Transverse colon (tissue), 4 donors: ENCODE results near the gene FANCI. TPM values are rescaled to one million over a fixed set of nuclear protein-coding genes. Genes with fewer than 3 reads are reported as not detected.

Source experiments
- DNase-seq: peaks from one replicate; pipeline ENCODE4 v3.0.0-alpha.2; 2019
- H3K27ac ChIP-seq, 4 donors: fragments of 200-600 bp; sonication (generic); 2 replicates each; pipeline ENCODE4 v1.5.1; 2016 to 2018; ENCODE audit warnings: inconsistent platforms in 4 of 4
- H3K27me3 ChIP-seq: fragments of 200-600 bp; sonication (generic); 2 replicates; pipeline ENCODE4 v1.5.1; 2017; ENCODE audit warnings: inconsistent platforms
- H3K36me3 ChIP-seq, 4 donors: fragments of 200-600 bp; sonication (generic); 2 replicates each; pipeline ENCODE4 v1.5.1; 2017 to 2019; ENCODE audit warnings: inconsistent platforms in 4 of 4
- H3K4me1 ChIP-seq, 4 donors: fragments of 200-600 bp; sonication (generic); 2 replicates each; pipeline ENCODE4 v1.5.1; 2017 to 2020; ENCODE audit warnings: inconsistent platforms in 4 of 4
- H3K4me3 ChIP-seq, 4 donors: fragments of 200-600 bp; sonication (generic); 1 replicate in 1 of 4; 2 replicates in 3 of 4; pipeline versions ENCODE4 v1.5.1 to v1.6.1; 2017 to 2019; ENCODE audit warnings: inconsistent platforms in 4 of 4
- H3K9me3 ChIP-seq, 2 donors: fragments of 200-600 bp; sonication (generic); 2 replicates each; pipeline ENCODE4 v1.5.1; 2017 to 2019; ENCODE audit warnings: inconsistent platforms in 2 of 2
- EP300 ChIP-seq: sonication (generic); formaldehyde crosslinking; IDR thresholded peaks from one replicate; pipeline ENCODE4 v1.6.1; 2017; ENCODE audit warnings: antibody characterized with exemption, low read depth
- POLR2A ChIP-seq: fragments of 450-650 bp; IDR thresholded peaks from one replicate; pipeline ENCODE4 v1.6.1; 2016; ENCODE audit warnings: antibody characterized with exemption, mild to moderate bottlenecking, moderate library complexity
- POLR2AphosphoS5 ChIP-seq, 3 donors: sonication (generic); formaldehyde crosslinking; IDR thresholded peaks; one replicate each; pipeline ENCODE4 v1.6.1; 2016; ENCODE audit warnings: antibody characterized with exemption in 3 of 3
- WGBS, 2 donors: methylation state at CpG; one replicate each; pipeline ENCODE4 v1.1.5; 2018; ENCODE audit warnings: low coverage in 1 of 2; 5-methylcytosine and 5-hydroxymethylcytosine counted together
- in situ Hi-C, 4 donors: fragments of 200-750 bp; cut with MboI; loops; one replicate each; pipeline versions ENCODE4 v1.15.0 to v1.15.1; 2017; ENCODE audit warnings: low sequenced_read_pairs in 3 of 4, low pct_ligation_motif_present in 1 of 4, low pct_unique_long_range_greater_than_20kb in 1 of 4
- intact Hi-C: fragments of 100-400 bp; cut with DNase I; formaldehyde crosslinking; loops from one replicate; pipeline ENCODE4 v1.15.1; 2023; ENCODE audit warnings: low total_unique reads
- total RNA-seq, 4 donors: library from RNA; depleted of rRNA; stranded (reverse); fragments of >200 nt; gene quantifications; one replicate each; pipeline ENCODE4 v1.1.0, GENCODE V29; 2016
- TF ChIP-seq, protein P1 (sequence below), 5 experiments: fragments of 200-600 bp in 3 of 5; fragments of 450-650 bp in 2 of 5; sonication (generic) in 3 of 5; IDR thresholded peaks; 1 replicate in 2 of 5; 2 replicates in 3 of 5; pipeline ENCODE4 v1.5.1; 2016 to 2017; ENCODE audit warnings: antibody characterized with exemption in 5 of 5, inconsistent platforms in 3 of 5, mild to moderate bottlenecking in 2 of 5, moderate library complexity in 1 of 5

The FANCI gene
- total RNA-seq, 4 donors from 2014 or later, result 3.7 to 10.3 (median 4.5) TPM

DNA sequence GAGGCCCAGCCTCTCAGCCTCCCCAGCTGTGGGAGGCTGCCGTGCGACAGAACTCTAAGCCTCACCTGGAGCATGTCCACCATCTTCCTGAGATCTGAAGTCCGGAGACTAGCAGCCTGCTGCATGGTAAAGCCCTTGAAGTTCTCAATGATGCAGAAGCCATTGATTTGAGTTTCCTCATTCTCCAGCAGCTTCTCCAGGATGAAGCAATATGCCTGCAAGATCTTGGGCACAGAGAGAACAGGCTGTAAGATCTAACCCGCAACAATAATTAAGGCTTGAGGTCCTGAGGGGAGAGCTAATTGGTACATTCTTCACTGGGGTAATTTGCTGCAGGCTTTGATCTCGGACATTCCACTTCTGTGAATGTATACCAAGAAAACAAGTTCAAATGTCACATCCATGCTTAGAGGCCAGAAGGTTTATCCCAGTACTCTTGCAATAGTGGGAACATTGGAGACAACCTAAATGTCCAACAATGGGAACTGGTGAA, 32.1 kb upstream of the FANCI start:
- H3K27me3 ChIP-seq, result no peaks in the 10 kb centered on the region
- intact Hi-C loops, result no loop called here
- no peak overlapping the region for H3K27ac ChIP-seq
- H3K9me3 ChIP-seq, result no peaks in the 10 kb centered on the region
- H3K36me3 ChIP-seq, result no peaks in the 10 kb centered on the region
- WGBS, 2 donors, result 80% methylated on average over 5 of the region's 5 CpGs; no CpG with 5 or more reads in 1 of the 2 donors
- no peak overlapping the region for H3K4me3 ChIP-seq
- TF ChIP-seq POLR2AphosphoS5 (IDR thresholded peaks at IDR 0.05) (no peak), EP300 (no peak)
- peaks cover 0 to 20% (median 6%) of the 10 kb centered on the region in 4 donors for H3K4me1 ChIP-seq
- in situ Hi-C loops, result loop anchor here in 1 of 4 donors (25.0 kb wide), 1 partner anchor 226 kb away; no protein-coding TSS in a partner anchor
- no peak for DNase-seq

DNA sequence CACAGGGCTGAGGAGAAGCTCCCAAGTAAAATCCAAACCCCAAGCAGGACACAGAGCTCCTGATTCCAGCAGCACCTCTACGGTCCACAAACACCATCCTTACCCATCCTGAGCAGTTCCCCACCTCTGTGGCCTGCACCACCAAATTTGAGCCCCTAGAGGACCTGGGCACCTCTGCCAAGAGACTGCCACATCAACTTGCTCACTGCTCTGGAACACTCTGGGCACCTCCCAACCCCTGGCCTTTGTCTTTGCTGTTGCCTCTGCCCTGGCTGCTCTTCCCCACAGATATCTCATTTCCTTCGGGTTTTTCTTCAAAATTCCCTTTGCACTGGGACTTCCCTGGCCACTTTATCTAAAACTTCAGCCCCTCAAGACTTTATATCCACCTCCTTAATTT, 28.2 kb upstream of the FANCI start:
- Histone ChIP-seq H3K27me3 (no peaks in the 10 kb centered on the region), H3K4me1 (no peaks in the 10 kb centered on the region), H3K36me3 (no peaks in the 10 kb centered on the region), H3K9me3 (no peaks in the 10 kb centered on the region), H3K27ac (no peak overlapping the region), H3K4me3 (no peak overlapping the region)
- WGBS, 2 donors, result 73 to 100% methylated on average over 1 to 2 of the region's 2 CpGs
- DNase-seq, result no peak
- TF ChIP-seq, protein P1, sequence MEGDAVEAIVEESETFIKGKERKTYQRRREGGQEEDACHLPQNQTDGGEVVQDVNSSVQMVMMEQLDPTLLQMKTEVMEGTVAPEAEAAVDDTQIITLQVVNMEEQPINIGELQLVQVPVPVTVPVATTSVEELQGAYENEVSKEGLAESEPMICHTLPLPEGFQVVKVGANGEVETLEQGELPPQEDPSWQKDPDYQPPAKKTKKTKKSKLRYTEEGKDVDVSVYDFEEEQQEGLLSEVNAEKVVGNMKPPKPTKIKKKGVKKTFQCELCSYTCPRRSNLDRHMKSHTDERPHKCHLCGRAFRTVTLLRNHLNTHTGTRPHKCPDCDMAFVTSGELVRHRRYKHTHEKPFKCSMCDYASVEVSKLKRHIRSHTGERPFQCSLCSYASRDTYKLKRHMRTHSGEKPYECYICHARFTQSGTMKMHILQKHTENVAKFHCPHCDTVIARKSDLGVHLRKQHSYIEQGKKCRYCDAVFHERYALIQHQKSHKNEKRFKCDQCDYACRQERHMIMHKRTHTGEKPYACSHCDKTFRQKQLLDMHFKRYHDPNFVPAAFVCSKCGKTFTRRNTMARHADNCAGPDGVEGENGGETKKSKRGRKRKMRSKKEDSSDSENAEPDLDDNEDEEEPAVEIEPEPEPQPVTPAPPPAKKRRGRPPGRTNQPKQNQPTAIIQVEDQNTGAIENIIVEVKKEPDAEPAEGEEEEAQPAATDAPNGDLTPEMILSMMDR (IDR thresholded peaks at IDR 0.05), result no peak
- TF ChIP-seq POLR2A (no peak), EP300 (no peak), POLR2AphosphoS5 (IDR thresholded peaks at IDR 0.05) (no peak)
- in situ Hi-C loops (loop anchor here in 1 of 4 donors (25.0 kb wide), 1 partner anchor 222 kb away; no protein-coding TSS in a partner anchor), intact Hi-C loops (no loop called here)

DNA sequence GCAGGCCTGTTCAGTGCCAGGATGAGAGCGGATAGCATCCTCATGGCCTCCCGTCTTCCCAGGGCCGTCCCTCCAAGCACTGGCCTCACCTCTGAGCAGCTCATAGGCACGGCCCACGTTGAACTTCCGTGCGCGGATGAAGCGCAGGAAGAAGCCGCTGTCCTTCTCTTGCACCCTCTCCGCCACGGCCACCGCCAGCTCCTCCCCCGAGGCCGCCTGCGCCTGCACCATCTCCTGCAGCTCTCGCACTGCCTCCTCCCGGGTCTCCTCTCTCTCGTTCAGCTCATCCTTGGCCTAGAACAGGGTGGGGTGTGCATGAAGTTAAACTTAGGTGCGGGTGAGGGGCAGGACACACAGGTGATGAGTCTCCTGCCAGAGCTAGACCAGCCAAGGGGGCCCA, 26.7 kb upstream of the FANCI start:
- no peaks in the 10 kb centered on the region for H3K36me3 ChIP-seq
- no peak overlapping the region for H3K27ac ChIP-seq
- intact Hi-C loops, result no loop called here
- H3K9me3 ChIP-seq, result no peaks in the 10 kb centered on the region
- H3K4me3 ChIP-seq, result no peak overlapping the region
- H3K27me3 ChIP-seq, result no peaks in the 10 kb centered on the region
- no peaks in the 10 kb centered on the region for H3K4me1 ChIP-seq
- DNase-seq, result no peak
- TF ChIP-seq, protein P1 (IDR thresholded peaks at IDR 0.05), result no peak
- no peak for TF ChIP-seq EP300
- no peak for TF ChIP-seq POLR2AphosphoS5 (IDR thresholded peaks at IDR 0.05)
- TF ChIP-seq POLR2A, result no peak
- 92 to 95% methylated on average over 18 to 20 of the region's 20 CpGs for WGBS, 2 donors
- in situ Hi-C loops, result loop anchor here in 1 of 4 donors (25.0 kb wide), 1 partner anchor 220 kb away; no protein-coding TSS in a partner anchor

DNA sequence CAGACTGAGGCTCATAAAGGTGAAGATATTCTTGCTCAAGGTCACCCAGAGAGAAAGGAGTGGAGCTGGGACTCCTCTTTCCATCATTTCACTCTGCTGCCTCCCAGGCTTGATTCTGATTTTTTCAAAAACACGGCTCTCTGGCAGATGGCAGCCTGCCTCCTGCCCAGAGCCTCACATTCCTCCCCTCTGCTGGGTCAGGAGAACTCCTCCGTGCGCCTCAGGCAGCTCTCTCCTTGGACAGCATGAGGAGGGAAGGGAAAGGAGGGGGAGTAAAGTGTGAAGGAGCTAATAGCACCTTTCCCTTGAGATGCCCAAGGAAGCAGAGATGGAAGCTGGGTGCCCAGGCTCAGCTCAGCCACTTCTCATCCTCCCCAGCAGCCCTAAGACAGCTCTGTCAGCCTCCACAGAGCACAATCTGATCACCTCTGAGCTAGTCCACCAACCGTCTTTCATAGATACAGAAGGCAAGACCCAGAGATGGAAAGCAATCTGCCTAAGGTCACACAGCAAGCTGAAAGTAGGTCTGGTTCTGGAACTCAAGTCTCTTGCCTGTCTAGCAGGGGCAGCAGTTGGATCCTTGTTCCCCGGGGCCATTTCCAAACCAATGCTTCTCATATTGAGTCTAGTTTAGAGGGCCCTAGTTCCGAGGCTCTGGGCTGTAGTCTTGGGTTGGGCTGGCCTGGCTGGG, 25.9 kb upstream of the FANCI start:
- H3K27ac ChIP-seq, result no peak overlapping the region
- intact Hi-C loops (no loop called here), in situ Hi-C loops (loop anchor here in 1 of 4 donors (25.0 kb wide), 1 partner anchor 219 kb away; no protein-coding TSS in a partner anchor)
- no peak for TF ChIP-seq EP300
- no peak for TF ChIP-seq POLR2A
- no peak for TF ChIP-seq POLR2AphosphoS5 (IDR thresholded peaks at IDR 0.05)
- TF ChIP-seq, protein P1 (IDR thresholded peaks at IDR 0.05), result no peak
- H3K4me3 ChIP-seq, result no peak overlapping the region
- no peaks in the 10 kb centered on the region for H3K27me3 ChIP-seq
- no peak for DNase-seq
- WGBS, 2 donors, result 85% methylated on average over 6 of the region's 6 CpGs; no CpG with 5 or more reads in 1 of the 2 donors
- H3K9me3 ChIP-seq, result no peaks in the 10 kb centered on the region
- no peaks in the 10 kb centered on the region for H3K4me1 ChIP-seq
- no peaks in the 10 kb centered on the region for H3K36me3 ChIP-seq
